GM12878 (cell line): ENCODE data around the gene PHKG2. TPM values are rescaled to one million over a fixed set of nuclear protein-coding genes. Genes with fewer than 3 reads are reported as not detected.

Experiments
- ASH2L ChIP-seq: fragments of 300-600, 200-600 bp; sonication (generic); IDR thresholded peaks from 2 replicates; pipeline ENCODE4 v1.6.1; 2017; ENCODE audit warnings: low read depth, mild to moderate bottlenecking, borderline replicate concordance
- ATF3 ChIP-seq: IDR thresholded peaks from 2 replicates; pipeline ENCODE4 v1.6.1; 2011; ENCODE audit warnings: low read depth, mild to moderate bottlenecking, low read length, moderate library complexity, borderline replicate concordance; ENCODE audit errors: extremely low read depth
- CHD4 ChIP-seq: fragments of 200-600 bp; sonication (generic); IDR thresholded peaks from 2 replicates; pipeline ENCODE4 v1.6.1; 2016; ENCODE audit warnings: mild to moderate bottlenecking
- EGR1 ChIP-seq, 2 experiments: IDR thresholded peaks; 1 replicate in 1 of 2; 2 replicates in 1 of 2; pipeline ENCODE4 v1.6.1; 2011 to 2012; ENCODE audit warnings: low read depth in 2 of 2, low read length in 2 of 2, borderline replicate concordance in 1 of 2, mild to moderate bottlenecking in 1 of 2, moderate library complexity in 1 of 2
- GABPA ChIP-seq: IDR thresholded peaks from 2 replicates; pipeline ENCODE4 v1.6.1; 2014; ENCODE audit warnings: antibody characterized with exemption, low read depth, mild to moderate bottlenecking, inconsistent platforms
- MTA3 ChIP-seq: IDR thresholded peaks from 2 replicates; pipeline ENCODE4 v1.6.1; 2012; ENCODE audit warnings: low read length, inconsistent platforms, borderline replicate concordance
- NR2C1 ChIP-seq: fragments of 450-650 bp; IDR thresholded peaks from 2 replicates; pipeline ENCODE4 v1.6.1; 2017; ENCODE audit warnings: antibody characterized with exemption, mild to moderate bottlenecking, moderate library complexity
- RAD51 ChIP-seq: fragments of 450-650 bp; IDR thresholded peaks from 2 replicates; pipeline ENCODE4 v1.6.1; 2016; ENCODE audit warnings: moderate library complexity, mild to moderate bottlenecking, inconsistent platforms
- RFX5 ChIP-seq: IDR thresholded peaks from 2 replicates; pipeline ENCODE4 v1.6.1; 2011; ENCODE audit warnings: low read depth, low read length, improper control_type of control experiment
- RUNX3 ChIP-seq: IDR thresholded peaks from 2 replicates; pipeline ENCODE4 v1.6.1; 2012; ENCODE audit warnings: low read length, inconsistent platforms
- SMARCA5 ChIP-seq: fragments of 450-650 bp; IDR thresholded peaks from 2 replicates; pipeline ENCODE4 v1.6.1; 2017; ENCODE audit warnings: mild to moderate bottlenecking
- SPI1 ChIP-seq: IDR thresholded peaks from 2 replicates; pipeline ENCODE4 v1.6.1; 2011; ENCODE audit warnings: low read depth, mild to moderate bottlenecking, low read length, moderate library complexity, borderline replicate concordance; ENCODE audit not compliant: insufficient read depth
- TAF1 ChIP-seq: IDR thresholded peaks from 2 replicates; pipeline ENCODE4 v1.6.1; 2011; ENCODE audit warnings: mild to moderate bottlenecking, low read depth, low read length, borderline replicate concordance
- ZBTB11 ChIP-seq: fragments of 450-650 bp; formaldehyde crosslinking; IDR thresholded peaks from 2 replicates; pipeline ENCODE4 v1.5.0; 2022; ENCODE audit warnings: mild to moderate bottlenecking, missing genetic modification characterization
- ZBTB40 ChIP-seq: fragments of 450-650 bp; IDR thresholded peaks from 2 replicates; pipeline ENCODE4 v1.6.1; 2016; ENCODE audit warnings: mild to moderate bottlenecking, moderate library complexity, borderline replicate concordance
- ZNF687 ChIP-seq: fragments of 450-650 bp; IDR thresholded peaks from 2 replicates; pipeline ENCODE4 v1.6.1; 2017; ENCODE audit warnings: mild to moderate bottlenecking, moderate library complexity
- polyA plus RNA-seq, 11 experiments: library from polyadenylated mRNA; depleted of rRNA in 4 of 11; unstranded in 6 of 11; stranded (reverse) in 5 of 11; fragments of >200 nt; fragmentation: Nextera tagmentation in 4 of 11; fragmentation: Illumina TruSeq in 1 of 11; extraction: Ambion mirVana in 4 of 11; extraction: Trizol in 1 of 11; gene quantifications; 1 replicate in 1 of 11; 2 replicates in 10 of 11; pipeline versions ENCODE4 v1.2.1 to v1.2.3, GENCODE V29; 2011 to 2016; ENCODE audit warnings: inconsistent platforms in 2 of 11, missing spikeins in 2 of 11, low read depth in 1 of 11
- total RNA-seq, 4 experiments: library from RNA; depleted of rRNA in 3 of 4; stranded (reverse); fragments of >200 nt in 3 of 4; fragmentation: Illumina TruSeq in 1 of 4; extraction: Trizol in 1 of 4; gene quantifications; 2 replicates each; pipeline versions ENCODE4 v1.2.1 to v1.2.3, GENCODE V29; 2013 to 2021

Gene PHKG2
- total and polyA plus RNA-seq, 10 of the 15 experiments (the other 5 are each of a cell fraction or from before 2014, with no cell fraction given) = 5.2 to 50.1 (median 37.2) TPM

GRCh38 chr16:30786936-30787612 lies 38.8 kb downstream of the PHKG2 start, which contains the start of gene ZNF629 (continued):
- TF ChIP-seq ZBTB11 (no peak), NR2C1 (peak; percentile 80), ZNF687 (no peak), SMARCA5 (no peak), GABPA (peak; percentile 79), ASH2L (no peak), SPI1 (0 out of 2 replicates have a peak, but pooled peaks have one; percentile 9), RAD51 (no peak), CHD4 (no peak), MTA3 (no peak), TAF1 (peak; percentile 82), ATF3 (no peak), ZBTB40 (peak; percentile 71), EGR1 (IDR thresholded peaks at IDR 0.05; ENCODE audit: borderline replicate concordance in 1 of 2, low read depth in 2 of 2, low read length in 2 of 2) (no peak), RFX5 (no peak), RUNX3 (no peak)
